ENCODE data around the gene GPATCH4. TPM values are rescaled to one million over a fixed set of nuclear protein-coding genes. Genes with fewer than 3 reads are reported as not detected.

Gene GPATCH4
- total and polyA plus RNA-seq, 8 donors, result 16.1 to 35.1 (median 28.8) TPM

DNA sequence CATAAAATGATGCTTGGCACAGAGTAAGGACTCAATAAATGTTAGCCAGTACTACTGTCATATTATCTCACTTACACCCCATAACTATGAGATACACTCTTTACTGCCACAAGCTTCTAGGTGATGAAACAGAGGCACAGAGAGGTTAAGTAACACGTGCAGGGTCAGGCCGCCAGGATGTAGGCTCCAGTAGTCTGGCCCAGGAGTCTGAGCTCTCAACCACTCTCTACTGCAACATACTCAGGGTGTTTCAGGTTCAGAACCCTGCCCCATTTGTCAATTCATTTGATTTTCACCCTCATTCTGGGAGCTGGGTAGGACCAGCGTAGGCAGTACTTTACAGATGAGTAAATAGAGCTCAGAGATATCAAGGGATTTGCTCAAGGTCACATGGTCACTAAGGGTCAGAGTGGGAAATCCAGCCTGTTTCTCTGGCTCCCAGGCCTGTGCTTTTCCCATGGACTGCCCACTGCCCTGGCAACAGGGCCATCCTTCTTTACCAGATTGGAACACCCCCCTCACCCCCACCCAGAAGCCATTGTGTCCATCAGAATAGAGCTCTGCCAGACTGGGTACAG, 50.1 kb downstream of the GPATCH4 start:
- peaks cover 0 to 11% of the 10 kb centered on the region in 2 donors for H3K4me1 ChIP-seq
- intact Hi-C loops (cut with DNase I), result no loop called here
- DNase-seq (no peak), ATAC-seq (no peak)
- H3K27me3 ChIP-seq, result no peaks in the 10 kb centered on the region
- no peaks in the 10 kb centered on the region for H3K9me3 ChIP-seq
- H3K27ac ChIP-seq, result no peak overlapping the region
- TF ChIP-seq, protein P1, sequence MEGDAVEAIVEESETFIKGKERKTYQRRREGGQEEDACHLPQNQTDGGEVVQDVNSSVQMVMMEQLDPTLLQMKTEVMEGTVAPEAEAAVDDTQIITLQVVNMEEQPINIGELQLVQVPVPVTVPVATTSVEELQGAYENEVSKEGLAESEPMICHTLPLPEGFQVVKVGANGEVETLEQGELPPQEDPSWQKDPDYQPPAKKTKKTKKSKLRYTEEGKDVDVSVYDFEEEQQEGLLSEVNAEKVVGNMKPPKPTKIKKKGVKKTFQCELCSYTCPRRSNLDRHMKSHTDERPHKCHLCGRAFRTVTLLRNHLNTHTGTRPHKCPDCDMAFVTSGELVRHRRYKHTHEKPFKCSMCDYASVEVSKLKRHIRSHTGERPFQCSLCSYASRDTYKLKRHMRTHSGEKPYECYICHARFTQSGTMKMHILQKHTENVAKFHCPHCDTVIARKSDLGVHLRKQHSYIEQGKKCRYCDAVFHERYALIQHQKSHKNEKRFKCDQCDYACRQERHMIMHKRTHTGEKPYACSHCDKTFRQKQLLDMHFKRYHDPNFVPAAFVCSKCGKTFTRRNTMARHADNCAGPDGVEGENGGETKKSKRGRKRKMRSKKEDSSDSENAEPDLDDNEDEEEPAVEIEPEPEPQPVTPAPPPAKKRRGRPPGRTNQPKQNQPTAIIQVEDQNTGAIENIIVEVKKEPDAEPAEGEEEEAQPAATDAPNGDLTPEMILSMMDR (IDR thresholded peaks at IDR 0.05), result no peak
- H3K4me3 ChIP-seq, result no peak overlapping the region
- H3K36me3 ChIP-seq, result peaks cover 0 to 6% of the 10 kb centered on the region in 2 donors

DNA sequence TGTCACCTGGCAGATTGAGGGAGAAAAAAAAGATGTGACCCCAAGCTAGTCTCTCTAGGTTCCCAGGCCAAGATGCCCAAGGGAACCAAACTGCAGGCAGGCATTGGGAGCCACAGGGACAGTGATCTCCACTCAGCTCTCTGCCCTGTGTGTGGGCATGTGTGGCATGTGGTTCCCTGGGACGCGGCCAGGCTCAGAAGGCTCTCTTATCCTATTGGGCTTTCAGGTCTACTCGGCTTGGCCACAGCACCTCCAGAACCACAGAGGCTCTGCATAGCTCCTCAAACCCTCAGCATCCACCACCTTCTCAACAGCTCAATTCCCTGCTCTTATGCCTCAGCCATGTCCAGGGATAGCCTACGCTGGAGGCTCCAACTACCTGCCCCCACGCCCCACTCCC, 50.9 kb downstream of the GPATCH4 start:
- no peak for DNase-seq
- peaks cover 0 to 6% of the 10 kb centered on the region in 2 donors for H3K36me3 ChIP-seq
- no peak overlapping the region for H3K27ac ChIP-seq
- intact Hi-C loops (cut with DNase I), result no loop called here
- H3K4me1 ChIP-seq, result peaks cover 0 to 11% of the 10 kb centered on the region in 2 donors
- H3K9me3 ChIP-seq, result no peaks in the 10 kb centered on the region
- no peaks in the 10 kb centered on the region for H3K27me3 ChIP-seq
- H3K4me3 ChIP-seq, result no peak overlapping the region
- ATAC-seq, result no peak
- TF ChIP-seq, protein P1 (IDR thresholded peaks at IDR 0.05), result no peak

DNA sequence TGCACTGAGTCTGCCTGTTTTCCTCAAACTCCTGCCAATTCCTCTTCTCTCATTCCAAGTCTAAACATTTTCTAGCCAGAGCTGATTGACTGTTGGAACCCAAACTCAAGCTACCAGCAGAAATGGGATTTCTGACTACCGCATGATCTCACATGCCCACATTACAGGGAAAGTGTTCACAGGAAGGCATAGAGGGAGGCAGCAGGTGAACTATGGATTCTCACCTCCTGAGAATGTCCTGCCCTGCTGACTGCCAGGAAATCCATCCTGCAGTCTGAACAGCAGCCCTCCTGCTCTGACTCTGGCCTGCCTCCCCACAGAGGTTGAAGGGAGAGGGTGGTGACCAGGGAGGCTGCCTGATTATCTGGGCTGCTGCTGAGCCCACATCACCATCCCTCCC, 51.4 kb downstream of the GPATCH4 start:
- TF ChIP-seq, protein P1 (IDR thresholded peaks at IDR 0.05), result no peak

DNA sequence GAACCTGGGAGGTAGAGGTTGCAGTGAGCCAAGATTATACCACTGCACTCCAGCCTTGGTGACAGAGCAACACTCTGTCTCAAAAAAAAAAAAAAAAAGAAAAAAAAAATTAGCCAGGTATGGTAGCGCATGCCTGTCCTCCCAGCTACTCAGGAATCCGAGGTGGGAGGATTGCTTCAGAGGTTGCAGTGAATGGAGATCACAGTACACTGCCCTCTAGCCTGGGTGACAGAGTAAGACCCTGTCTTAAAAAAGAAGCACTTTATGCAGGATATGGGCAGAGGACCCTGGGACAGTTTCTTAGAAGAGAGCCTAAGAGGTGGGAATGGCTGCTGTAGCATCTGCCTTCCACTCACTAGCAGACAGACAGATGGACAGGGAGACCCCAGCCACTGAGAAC, 51.9 kb downstream of the GPATCH4 start:
- intact Hi-C loops (cut with DNase I), result no loop called here
- Histone ChIP-seq H3K36me3 (peaks cover 0 to 6% of the 10 kb centered on the region in 2 donors), H3K27ac (no peak overlapping the region), H3K9me3 (no peaks in the 10 kb centered on the region), H3K4me3 (no peak overlapping the region), H3K4me1 (peaks cover 0 to 11% of the 10 kb centered on the region in 2 donors), H3K27me3 (no peaks in the 10 kb centered on the region)
- ATAC-seq, result no peak
- no peak for DNase-seq
- TF ChIP-seq, protein P1 (IDR thresholded peaks at IDR 0.05), result no peak

More for the DNA sequence above, 51.4 kb downstream of the GPATCH4 start:
- ATAC-seq (no peak), DNase-seq (no peak)
- Histone ChIP-seq H3K4me1 (peaks cover 0 to 11% of the 10 kb centered on the region in 2 donors), H3K4me3 (no peak overlapping the region), H3K27me3 (no peaks in the 10 kb centered on the region), H3K36me3 (peaks cover 0 to 6% of the 10 kb centered on the region in 2 donors), H3K9me3 (no peaks in the 10 kb centered on the region), H3K27ac (no peak overlapping the region)
- intact Hi-C loops (cut with DNase I), result no loop called here

DNA sequence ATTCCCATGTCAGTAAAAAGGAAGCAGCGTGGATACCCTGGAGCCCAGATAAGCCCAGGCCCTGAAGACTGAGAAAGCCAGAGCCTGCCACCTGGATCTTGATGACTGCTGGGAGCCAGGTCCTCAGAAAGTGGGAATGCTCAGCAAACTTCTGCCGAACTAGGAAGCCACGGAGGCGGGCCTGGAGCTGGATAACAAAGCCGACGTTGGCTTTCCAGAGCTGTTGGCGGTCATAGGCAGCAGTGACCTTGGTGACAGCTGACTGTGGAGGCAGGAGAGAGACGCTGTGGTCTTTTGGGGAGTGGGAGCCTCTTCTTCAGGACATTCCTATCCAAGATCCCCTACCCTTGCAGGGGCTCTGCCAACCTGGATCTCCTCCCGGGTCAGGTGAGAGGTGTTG, 53.3 kb downstream of the GPATCH4 start:
- H3K4me3 ChIP-seq, result no peak overlapping the region
- peaks cover 0 to 5% of the 10 kb centered on the region in 2 donors for H3K4me1 ChIP-seq
- H3K27ac ChIP-seq, result no peak overlapping the region
- H3K36me3 ChIP-seq, result peaks cover 0 to 6% of the 10 kb centered on the region in 2 donors
- H3K9me3 ChIP-seq, result no peaks in the 10 kb centered on the region
- H3K27me3 ChIP-seq, result no peaks in the 10 kb centered on the region
- ATAC-seq (no peak), DNase-seq (no peak)
- TF ChIP-seq, protein P1 (IDR thresholded peaks at IDR 0.05), result no peak
- intact Hi-C loops (cut with DNase I), result no loop called here
